OCI-LY7 (cell line): ENCODE results near the gene INAVA.

ENCODE experiments used
- CTCF ChIP-seq: fragments of 200-600 bp; sonication (generic); conservative IDR thresholded peaks from 2 replicates; pipeline ENCODE4 v1.5.1; 2014; ENCODE audit warnings: mild to moderate bottlenecking, antibody characterized with exemption, low read length, moderate library complexity, mixed read lengths
- EZH2phosphoT487 ChIP-seq: fragments of 200-600 bp; sonication (generic); IDR thresholded peaks from 2 replicates; pipeline ENCODE4 v1.6.1; 2018; ENCODE audit warnings: low read depth, borderline replicate concordance, mild to moderate bottlenecking, mixed run types, antibody characterized with exemption, low read length, moderate library complexity, mixed read lengths

GRCh38 chr1:200893411-200893901, 1.2 kb upstream of the INAVA start:
- TF ChIP-seq CTCF (no peak), EZH2phosphoT487 (no peak)
